SH-SY5Y (cell line): ENCODE results near the gene CDS1.

ENCODE experiments used
- GATA2 ChIP-seq: IDR thresholded peaks from 2 replicates; pipeline ENCODE4 v1.6.1; 2011; ENCODE audit warnings: mild to moderate bottlenecking, low read depth, low read length
- GATA3 ChIP-seq: IDR thresholded peaks from 2 replicates; pipeline ENCODE4 v1.6.1; 2011; ENCODE audit warnings: low read depth, mild to moderate bottlenecking, low read length, moderate library complexity

Gene CDS1

GRCh38 chr4:84582988-84583875 lies at the start of gene CDS1:
CDS1 (plus strand) TSS chr4:84583127; CDS start chr4:84583402, 275 bp downstream.
- TF ChIP-seq GATA3 (no peak), GATA2 (no peak)

GRCh38 chr4:84535901-84536300 lies 47.0 kb upstream of the CDS1 start:
- TF ChIP-seq GATA2, result no peak
- TF ChIP-seq GATA3, result no peak

GRCh38 chr4:84545093-84545492 lies 37.8 kb upstream of the CDS1 start:
- no peak for TF ChIP-seq GATA3
- no peak for TF ChIP-seq GATA2

GRCh38 chr4:84547211-84547610 lies 35.7 kb upstream of the CDS1 start:
- TF ChIP-seq GATA2 (no peak), GATA3 (no peak)

- TF ChIP-seq GATA2, result no peak
Observed at GRCh38 chr4:84562156-84562555, 20.8 kb upstream of the CDS1 start.

DNA sequence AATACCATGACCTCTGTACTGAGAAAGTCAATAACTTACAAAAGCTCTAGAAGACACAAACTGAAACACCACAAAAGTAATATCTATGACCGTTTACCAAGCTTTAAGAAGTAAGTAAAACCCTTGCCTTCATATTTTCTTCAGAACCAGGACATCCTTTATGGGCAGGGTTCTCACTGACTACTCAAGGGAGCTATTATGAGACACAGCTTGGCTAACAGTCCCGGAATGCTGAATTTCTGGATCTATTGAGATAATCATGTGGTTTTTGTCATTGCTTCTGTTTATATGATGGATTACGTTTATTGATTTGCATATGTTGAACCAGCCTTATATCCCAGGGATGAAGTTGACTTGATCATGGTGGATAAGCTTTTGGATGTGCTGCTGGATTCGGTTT lies 19.9 kb upstream of the CDS1 start:
- TF ChIP-seq GATA2 (no peak), GATA3 (no peak)

DNA sequence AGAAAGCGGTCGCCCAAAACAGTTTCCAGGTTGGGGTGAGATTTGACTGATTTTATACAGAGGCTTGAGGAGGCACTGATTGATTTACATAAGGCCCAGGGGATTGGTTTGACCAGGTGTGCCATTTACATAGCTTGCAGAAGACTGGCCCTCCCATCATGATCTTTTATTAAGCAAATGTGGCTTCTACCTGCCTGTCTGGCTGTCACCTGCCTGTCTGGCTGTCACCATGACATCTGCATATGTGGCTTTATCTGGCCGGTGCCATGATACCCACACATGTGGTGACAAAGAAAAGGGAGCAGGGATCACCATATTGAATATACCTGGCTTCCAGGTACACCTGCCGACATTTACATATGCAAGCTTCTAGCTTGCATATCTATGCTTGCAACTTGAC lies 17.0 kb upstream of the CDS1 start:
- TF ChIP-seq GATA3 (no peak), GATA2 (no peak)

GRCh38 chr4:84568496-84568895 lies 14.4 kb upstream of the CDS1 start:
- TF ChIP-seq GATA2 (no peak), GATA3 (no peak)

GRCh38 chr4:84569009-84569408 lies 13.9 kb upstream of the CDS1 start:
- TF ChIP-seq GATA2 (no peak), GATA3 (no peak)

DNA sequence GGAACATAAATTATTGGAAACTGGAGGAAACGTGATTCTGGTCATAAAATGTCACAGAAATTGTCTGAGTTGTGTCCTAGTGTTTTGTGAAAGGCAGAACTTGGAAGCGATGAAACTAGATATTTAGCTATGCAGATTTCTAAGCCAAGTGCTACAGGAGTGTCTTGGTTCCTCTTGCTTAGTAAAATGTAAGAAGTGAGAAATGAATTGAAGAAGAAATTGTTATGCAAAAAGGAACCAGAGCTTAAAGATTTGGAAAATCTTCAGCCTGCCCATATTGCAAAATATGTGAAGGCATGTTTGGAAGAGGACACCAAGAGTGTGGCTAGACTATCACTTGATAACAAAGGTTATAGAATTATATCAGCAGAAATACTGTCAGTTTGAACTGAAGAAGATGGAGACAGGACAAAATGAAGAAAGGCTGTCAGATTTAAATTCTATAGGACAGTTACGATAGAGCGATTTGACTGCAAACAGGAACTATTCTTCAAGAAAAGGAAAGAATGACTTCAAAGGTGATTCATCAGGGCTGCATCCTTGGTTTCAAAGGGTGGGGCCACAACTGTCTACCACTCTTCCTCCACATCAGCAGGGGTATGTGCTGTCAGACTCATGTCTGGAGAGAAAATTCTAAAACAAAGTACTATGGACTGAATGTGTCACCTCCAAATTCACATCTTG lies 9.4 kb upstream of the CDS1 start:
- no peak for TF ChIP-seq GATA2
- TF ChIP-seq GATA3, result no peak

DNA sequence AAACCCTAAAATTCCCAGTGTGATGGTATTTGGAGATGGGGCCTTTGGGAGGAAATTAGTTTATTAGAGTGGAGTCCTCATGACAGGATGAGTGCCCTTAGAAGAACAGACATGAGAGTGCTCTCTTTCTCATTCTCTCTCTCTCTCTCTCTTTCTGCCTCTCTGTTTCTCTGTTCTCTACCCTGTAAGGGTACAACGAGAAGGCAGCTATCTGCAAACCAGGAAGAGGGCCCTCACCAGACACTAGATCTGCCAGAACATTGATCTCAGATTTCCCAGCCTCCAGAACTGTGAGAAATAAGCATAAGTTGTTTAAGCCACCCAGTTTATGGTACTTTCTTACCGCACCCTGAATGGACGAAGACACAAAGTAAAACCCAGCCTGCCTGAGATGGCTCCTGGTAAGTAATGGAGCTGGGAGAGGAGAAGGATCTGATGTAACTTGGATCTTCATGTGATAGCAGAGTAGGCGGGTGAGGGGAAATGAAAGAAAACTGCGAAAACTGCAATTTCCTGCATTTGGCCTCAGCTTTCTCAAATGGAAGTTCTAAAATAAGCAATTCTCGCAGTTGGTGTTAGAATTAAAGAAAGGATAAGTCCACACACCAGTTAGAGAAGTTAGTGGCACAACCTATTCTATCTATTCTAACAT lies 8.7 kb upstream of the CDS1 start:
- no peak for TF ChIP-seq GATA2
- no peak for TF ChIP-seq GATA3

DNA sequence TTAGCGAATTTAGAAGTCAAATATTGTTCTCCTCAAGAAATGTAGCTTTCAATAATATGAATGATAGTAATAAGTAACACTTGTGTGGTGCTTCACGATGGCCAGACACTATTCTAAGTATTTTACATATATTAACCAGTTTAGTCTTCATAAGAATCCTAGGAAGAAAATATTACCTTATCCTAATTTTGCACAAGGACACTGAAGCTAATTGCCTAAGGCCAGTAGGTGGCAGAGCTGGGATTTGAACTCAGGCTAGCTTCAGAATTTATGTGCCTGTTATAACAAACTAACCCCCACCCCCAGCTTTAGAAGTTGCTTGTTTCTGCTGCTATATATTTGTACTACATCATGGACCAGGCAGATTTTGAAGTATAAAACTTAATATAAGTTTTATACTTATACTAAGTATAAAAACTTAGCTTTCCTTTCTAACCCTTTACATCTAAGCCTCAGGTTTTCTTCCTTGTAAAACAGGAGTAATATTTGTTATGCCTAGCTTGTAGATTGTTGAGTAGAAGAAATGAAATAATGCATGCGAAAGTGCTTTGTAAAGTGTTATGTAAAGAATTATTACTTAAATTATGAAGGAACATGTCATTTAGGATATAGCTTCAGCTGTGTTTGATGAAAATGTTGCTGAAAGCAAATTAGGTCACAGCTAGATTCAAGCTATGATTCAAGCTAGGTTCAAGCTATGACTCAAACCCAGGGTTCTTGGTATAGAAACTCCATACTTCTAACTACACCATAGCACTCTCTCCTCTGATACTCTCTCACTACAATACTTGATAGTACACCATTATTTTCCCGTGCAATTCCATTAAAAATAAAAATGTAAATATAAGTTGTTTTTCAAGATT lies 4.2 kb upstream of the CDS1 start:
- TF ChIP-seq GATA2 (no peak), GATA3 (no peak)

DNA sequence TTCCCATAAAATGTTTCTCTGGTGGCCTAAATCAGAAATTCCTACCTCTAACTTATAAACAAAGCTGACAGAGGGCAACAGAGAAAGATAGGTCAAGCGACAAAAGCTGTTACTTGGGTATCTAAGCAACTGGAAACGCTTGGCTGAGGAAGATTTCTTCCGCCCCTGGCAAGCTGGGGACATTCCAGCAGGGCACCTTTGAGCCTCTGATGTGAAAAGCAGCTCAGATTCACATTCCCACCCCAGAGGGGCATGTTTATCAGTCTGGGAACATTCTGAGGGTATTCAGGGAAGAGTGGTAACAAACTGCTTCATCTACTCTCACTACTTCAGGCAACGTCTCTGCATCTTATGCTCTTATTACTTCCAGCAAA lies 3.5 kb upstream of the CDS1 start:
- TF ChIP-seq GATA3, result no peak
- no peak for TF ChIP-seq GATA2

- TF ChIP-seq GATA3 (no peak), GATA2 (no peak)
Observed at GRCh38 chr4:84582302-84582987, 482 bp upstream of the CDS1 start.

GRCh38 chr4:84583876-84584380 lies 1.0 kb downstream of the CDS1 start:
- TF ChIP-seq GATA2, result no peak
- TF ChIP-seq GATA3, result no peak
